PC-9 (cell line): ENCODE measurements around the gene MPV17. TPM values are rescaled to one million over a fixed set of nuclear protein-coding genes. Genes with fewer than 3 reads are reported as not detected.

Source experiments
- BruUV-seq: library from RNA; stranded (reverse); fragments of 400-500 nt; replicated peaks from 2 replicates; lab custom pipeline; 2021; lab: Mats Ljungman, UMichigan
- CTCF ChIA-PET: fragments of 300-600 bp; sonication (Branson Sonifier 250); formaldehyde crosslinking; loops from one replicate; lab custom pipeline; 2022; ENCODE audit warnings: antibody characterized with exemption; lab: Charles Lee
- POLR2A ChIA-PET: fragments of 300-600 bp; sonication (Branson Sonifier 250); formaldehyde crosslinking; loops from one replicate; lab custom pipeline; 2022; ENCODE audit warnings: antibody characterized with exemption; ENCODE audit not compliant: unreplicated experiment; lab: Charles Lee
- DNase-seq, 2 experiments: peaks; one replicate each; pipeline versions ENCODE4 v3.0.0 to v3.0.0-alpha.2; 2015 to 2022; ENCODE audit warnings: mixed read lengths in 1 of 2
- H2AFZ ChIP-seq: fragments of 200-600 bp; sonication (generic); 2 replicates; pipeline ENCODE4 v1.8.1; 2017; ENCODE audit warnings: antibody characterized with exemption
- H3F3A ChIP-seq: fragments of 200-600 bp; sonication (generic); 2 replicates; pipeline ENCODE4 v1.8.1; 2017; ENCODE audit warnings: antibody characterized with exemption, mild to moderate bottlenecking, low read depth; ENCODE audit not compliant: insufficient read depth
- H3K27ac ChIP-seq: fragments of 200-600 bp; sonication (generic); 2 replicates; pipeline ENCODE4 v1.6.1; 2016; ENCODE audit warnings: mixed run types
- H3K27me3 ChIP-seq: fragments of 200-600 bp; sonication (generic); 2 replicates; pipeline ENCODE4 v1.6.1; 2016; ENCODE audit warnings: low read depth, mixed run types; ENCODE audit not compliant: insufficient read depth
- H3K36me3 ChIP-seq: fragments of 200-600 bp; sonication (generic); 2 replicates; pipeline ENCODE4 v1.6.1; 2016; ENCODE audit warnings: low read depth, mixed run types
- H3K4me1 ChIP-seq: fragments of 200-600 bp; sonication (generic); replicated peaks from 2 replicates; pipeline ENCODE4 v1.6.1; 2016; ENCODE audit warnings: mixed run types; ENCODE audit not compliant: insufficient read depth
- H3K4me2 ChIP-seq: fragments of 200-600 bp; sonication (generic); 2 replicates; pipeline ENCODE4 v1.6.1; 2017; ENCODE audit warnings: mixed run types
- H3K4me3 ChIP-seq: fragments of 200-600 bp; sonication (generic); 2 replicates; pipeline ENCODE4 v1.6.1; 2016; ENCODE audit warnings: mixed run types
- H3K79me2 ChIP-seq: fragments of 200-600 bp; sonication (generic); 2 replicates; pipeline ENCODE4 v1.6.1; 2017; ENCODE audit warnings: low read depth, mixed run types
- H3K9me2 ChIP-seq: fragments of 200-600 bp; sonication (generic); 2 replicates; pipeline ENCODE4 v1.8.1; 2017; ENCODE audit warnings: mild to moderate bottlenecking; ENCODE audit not compliant: insufficient read depth
- H3K9me3 ChIP-seq: fragments of 200-600 bp; sonication (generic); 2 replicates; pipeline ENCODE4 v1.8.1; 2016; ENCODE audit warnings: low read depth; ENCODE audit not compliant: insufficient read depth
- H4K20me1 ChIP-seq: fragments of 200-600 bp; sonication (generic); 2 replicates; pipeline ENCODE4 v1.8.1; 2017; ENCODE audit not compliant: insufficient read depth
- CTCF ChIP-seq: fragments of 200-600 bp; sonication (generic); conservative IDR thresholded peaks from 2 replicates; pipeline ENCODE4 v1.6.1; 2017; ENCODE audit warnings: mixed run types, antibody characterized with exemption, mild to moderate bottlenecking, moderate library complexity
- EZH2 ChIP-seq: fragments of 200-600 bp; sonication (generic); IDR thresholded peaks from 2 replicates; pipeline ENCODE4 v1.8.0; 2017; ENCODE audit warnings: antibody characterized with exemption, low read depth
- intact Hi-C: fragments of 100-400 bp; cut with micrococcal nuclease; formaldehyde crosslinking; loops from one replicate; pipeline ENCODE4 v1.10.0; 2022; ENCODE audit not compliant: unreplicated experiment
- total RNA-seq: library from RNA; stranded (reverse); gene quantifications from 2 replicates; pipeline ENCODE4 v1.2.3, GENCODE V29; 2021

MPV17 gene
- total RNA-seq, 1 experiment from 2014 or later, result 47.5 TPM

- POLR2A ChIA-PET, result no interaction called here
Measured at GRCh38 chr2:27298391-27299080, 24.4 kb downstream of the MPV17 start.

GRCh38 chr2:27297195-27297594 is 25.7 kb downstream of the MPV17 start:
- no peaks in the 10 kb centered on the region for H3K36me3 ChIP-seq
- no peaks in the 10 kb centered on the region for H4K20me1 ChIP-seq
- no peak overlapping the region for H2AFZ ChIP-seq
- H3K9me2 ChIP-seq, result no peaks in the 10 kb centered on the region
- BruUV-seq, result no TSS peak
- ChIA-PET POLR2A (no interaction called here), CTCF (no interaction called here)
- intact Hi-C loops, result no loop called here
- H3K4me2 ChIP-seq, result no peak overlapping the region
- peaks cover 24% of the 10 kb centered on the region for H3F3A ChIP-seq
- no peak for TF ChIP-seq EZH2
- no peak for TF ChIP-seq CTCF
- no peak overlapping the region for H3K27ac ChIP-seq
- no peak for DNase-seq
- H3K79me2 ChIP-seq, result no peaks in the 10 kb centered on the region
- H3K9me3 ChIP-seq, result no peaks in the 10 kb centered on the region
- no peak overlapping the region for H3K4me3 ChIP-seq
- peaks cover 21% of the 10 kb centered on the region for H3K4me1 ChIP-seq
- no peaks in the 10 kb centered on the region for H3K27me3 ChIP-seq

More at GRCh38 chr2:27298391-27299080, 24.4 kb downstream of the MPV17 start:
- Histone ChIP-seq H3K4me3 (no peak overlapping the region), H3K4me1 (peaks cover 7% of the 10 kb centered on the region), H3K9me3 (no peaks in the 10 kb centered on the region), H4K20me1 (no peaks in the 10 kb centered on the region), H3F3A (peaks cover 11% of the 10 kb centered on the region), H3K36me3 (no peaks in the 10 kb centered on the region), H3K27ac (no peak overlapping the region), H3K79me2 (no peaks in the 10 kb centered on the region), H3K27me3 (no peaks in the 10 kb centered on the region), H3K9me2 (no peaks in the 10 kb centered on the region), H3K4me2 (no peak overlapping the region), H2AFZ (no peak overlapping the region)
- CTCF ChIA-PET, result no interaction called here
- intact Hi-C loops, result no loop called here
- TF ChIP-seq EZH2, result no peak
- no peak for TF ChIP-seq CTCF
- BruUV-seq, result no TSS peak
- no peak for DNase-seq

- DNase-seq, result no peak
- H3K4me3 ChIP-seq, result no peak overlapping the region
- H3K27ac ChIP-seq, result no peak overlapping the region
- no peak overlapping the region for H3K4me2 ChIP-seq
- no peaks in the 10 kb centered on the region for H3K36me3 ChIP-seq
- ChIA-PET POLR2A (interaction anchor here (0.5 kb wide), 1 partner anchor 16 kb away, joined by 4 read pairs; no protein-coding TSS in a partner anchor), CTCF (no interaction called here)
- no peaks in the 10 kb centered on the region for H3K79me2 ChIP-seq
- H4K20me1 ChIP-seq, result no peaks in the 10 kb centered on the region
- H3K9me2 ChIP-seq, result no peaks in the 10 kb centered on the region
- H3K9me3 ChIP-seq, result no peaks in the 10 kb centered on the region
- intact Hi-C loops, result no loop called here
- H3F3A ChIP-seq, result peaks cover 31% of the 10 kb centered on the region
- no peak overlapping the region for H2AFZ ChIP-seq
- peaks cover 28% of the 10 kb centered on the region for H3K4me1 ChIP-seq
- BruUV-seq, result no TSS peak
- TF ChIP-seq EZH2 (no peak), CTCF (no peak)
- H3K27me3 ChIP-seq, result no peaks in the 10 kb centered on the region
Measured at GRCh38 chr2:27296481-27296880, 26.4 kb downstream of the MPV17 start.
